Erythroblast (primary cell): ENCODE results near the gene GATA2.

Source experiments
- GATA1 ChIP-seq: IDR thresholded peaks from 2 replicates; pipeline ENCODE4 v1.6.1; 2011; ENCODE audit warnings: low read depth, mild to moderate bottlenecking, control low read depth, low read length, moderate library complexity
- POLR2A ChIP-seq: IDR thresholded peaks from 2 replicates; pipeline ENCODE4 v1.6.1; 2011; ENCODE audit warnings: mild to moderate bottlenecking, low read length

DNA sequence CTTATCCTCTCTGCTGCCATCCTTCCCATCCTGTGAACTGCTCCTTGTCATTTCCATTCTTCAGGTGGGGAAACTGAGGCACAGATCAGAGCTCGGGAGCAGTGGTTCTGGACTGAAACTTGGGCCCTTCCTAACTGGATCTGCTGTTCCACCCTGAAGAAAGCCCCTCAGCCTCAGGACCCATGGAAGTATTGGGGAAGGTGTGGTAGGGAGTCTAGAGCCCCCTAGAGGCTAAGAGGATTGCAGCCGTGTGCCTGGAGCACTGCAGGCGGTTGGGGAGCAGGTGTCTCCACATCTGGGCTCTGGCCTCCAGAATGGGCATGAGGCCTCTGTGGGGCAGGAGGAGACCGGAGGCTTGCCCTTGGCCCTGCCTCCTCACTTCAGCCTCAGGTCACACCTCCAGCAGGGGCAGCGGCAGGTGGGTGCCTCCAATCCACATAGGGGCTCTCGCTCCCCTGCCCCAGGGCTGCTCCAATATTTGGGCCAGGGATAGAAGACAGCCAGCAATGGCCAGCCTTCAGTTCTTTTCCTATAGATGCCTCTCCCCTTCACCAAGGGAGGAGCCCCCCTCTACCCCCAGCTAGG, 54.4 kb downstream of the GATA2 start:
- TF ChIP-seq POLR2A (no peak), GATA1 (no peak)
